Sigmoid colon (tissue), 7 donors: Measurements from ENCODE around the gene PHETA1. TPM values are rescaled to one million over a fixed set of nuclear protein-coding genes. Genes with fewer than 3 reads are reported as not detected.

Source experiments
- DNase-seq: peaks from one replicate; pipeline ENCODE4 v3.0.0-alpha.2; 2019
- H3K27ac ChIP-seq, 4 donors: fragments of 200-600 bp; sonication (generic); one replicate each; pipeline ENCODE4 v1.5.1; 2016 to 2019; ENCODE audit warnings: mild to moderate bottlenecking in 1 of 4
- H3K27me3 ChIP-seq, 3 donors: fragments of 200-600 bp; sonication (generic); one replicate each; pipeline ENCODE4 v1.5.1; 2019; ENCODE audit warnings: mild to moderate bottlenecking in 1 of 3
- H3K36me3 ChIP-seq, 4 donors: fragments of 200-600 bp; sonication (generic); one replicate each; pipeline ENCODE4 v1.5.1; 2016 to 2019
- H3K4me1 ChIP-seq, 4 donors: fragments of 200-600 bp; sonication (generic); one replicate each; pipeline ENCODE4 v1.5.1; 2017 to 2019
- H3K4me3 ChIP-seq, 4 donors: fragments of 200-600 bp; sonication (generic); one replicate each; pipeline ENCODE4 v1.5.1; 2017 to 2019; ENCODE audit warnings: mild to moderate bottlenecking in 2 of 4, moderate library complexity in 1 of 4
- H3K9me3 ChIP-seq, 4 donors: fragments of 200-600 bp in 3 of 4; sonication (generic) in 3 of 4; one replicate each; pipeline versions ENCODE4 v1.5.1 to v1.6.1; 2013 to 2019
- EP300 ChIP-seq, 4 donors: sonication (generic); formaldehyde crosslinking; IDR thresholded peaks; one replicate each; pipeline ENCODE4 v1.6.1; 2017; ENCODE audit warnings: antibody characterized with exemption in 4 of 4
- POLR2A ChIP-seq, 2 donors: fragments of 450-650 bp; IDR thresholded peaks; one replicate each; pipeline ENCODE4 v1.6.1; 2016; ENCODE audit warnings: antibody characterized with exemption in 2 of 2, mild to moderate bottlenecking in 2 of 2, moderate library complexity in 2 of 2
- POLR2AphosphoS5 ChIP-seq, 4 donors: sonication (generic); formaldehyde crosslinking; IDR thresholded peaks; one replicate each; pipeline ENCODE4 v1.6.1; 2017; ENCODE audit warnings: antibody characterized with exemption in 4 of 4
- WGBS, 2 donors: extraction: QIAGEN DNeasy Blood & Tissue Kit; methylation state at CpG; one replicate each; pipeline ENCODE4 v1.1.7; 2013; 5-methylcytosine and 5-hydroxymethylcytosine counted together
- intact Hi-C: fragments of 100-400 bp; cut with DNase I; formaldehyde crosslinking; loops from one replicate; pipeline ENCODE4 v1.15.1; 2023
- polyA plus RNA-seq, 3 donors: library from polyadenylated mRNA; stranded (reverse); fragments of 200-250 nt; gene quantifications; one replicate each; pipeline ENCODE4 v1.2.3, GENCODE V29; 2013
- total RNA-seq, 4 donors: library from RNA; depleted of rRNA; stranded (reverse); fragments of >200 nt; gene quantifications; one replicate each; pipeline ENCODE4 v1.1.0, GENCODE V29; 2016
- TF ChIP-seq, protein P1 (sequence below), 4 experiments: fragments of 450-650 bp in 3 of 4; fragments of 200-600 bp in 1 of 4; IDR thresholded peaks; one replicate each; pipeline ENCODE4 v1.5.1; 2016 to 2019; ENCODE audit warnings: antibody characterized with exemption in 4 of 4, mild to moderate bottlenecking in 3 of 4, moderate library complexity in 2 of 4
- donor health status: healthy with polysubstance abuse.
- donor health status: Bipolar disorder and iron deficiency.
- donor health status: healthy.

PHETA1 gene
- total and polyA plus RNA-seq, 7 donors, result 3.6 to 21.6 (median 6.1) TPM

DNA sequence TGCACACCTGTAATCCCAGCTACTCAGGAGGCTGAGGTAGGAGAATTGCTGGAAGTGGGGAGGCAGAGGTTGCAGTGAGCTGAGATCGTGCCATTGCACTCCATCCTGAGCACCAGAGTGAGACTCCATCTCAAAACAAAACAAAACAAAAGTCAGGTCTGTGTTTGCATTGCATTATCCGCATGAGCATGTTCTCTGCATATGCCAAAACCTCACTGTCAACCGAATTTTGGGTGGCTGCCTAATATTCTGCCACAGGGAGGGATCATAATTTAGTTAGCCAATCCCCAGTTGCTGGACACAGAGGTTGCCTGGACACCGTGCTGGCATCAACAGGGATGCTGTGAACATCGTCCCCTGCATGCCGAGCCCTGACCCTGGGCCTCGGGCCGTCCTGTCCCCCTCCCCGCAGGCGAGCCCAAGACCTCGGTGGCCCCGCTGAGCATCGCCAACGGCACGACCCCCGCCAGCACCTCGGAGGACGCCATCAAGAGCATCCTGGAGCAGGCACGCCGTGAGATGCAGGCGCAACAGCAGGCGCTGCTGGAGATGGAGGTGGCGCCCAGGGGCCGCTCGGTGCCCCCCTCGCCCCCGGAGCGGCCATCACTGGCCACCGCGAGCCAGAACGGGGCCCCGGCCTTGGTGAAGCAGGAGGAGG lies 49.2 kb downstream of the PHETA1 start:
- Histone ChIP-seq H3K9me3 (no peaks in the 10 kb centered on the region), H3K27me3 (peaks cover 0 to 7% (median 0%) of the 10 kb centered on the region in 3 donors), H3K4me1 (peaks cover 0 to 4% (median 0%) of the 10 kb centered on the region in 4 donors), H3K36me3 (no peaks in the 10 kb centered on the region), H3K27ac (no peak overlapping the region), H3K4me3 (no peak overlapping the region)
- TF ChIP-seq EP300 (IDR thresholded peaks at IDR 0.05), result no peak
- TF ChIP-seq POLR2A (IDR thresholded peaks at IDR 0.05), result no peak
- TF ChIP-seq, protein P1, sequence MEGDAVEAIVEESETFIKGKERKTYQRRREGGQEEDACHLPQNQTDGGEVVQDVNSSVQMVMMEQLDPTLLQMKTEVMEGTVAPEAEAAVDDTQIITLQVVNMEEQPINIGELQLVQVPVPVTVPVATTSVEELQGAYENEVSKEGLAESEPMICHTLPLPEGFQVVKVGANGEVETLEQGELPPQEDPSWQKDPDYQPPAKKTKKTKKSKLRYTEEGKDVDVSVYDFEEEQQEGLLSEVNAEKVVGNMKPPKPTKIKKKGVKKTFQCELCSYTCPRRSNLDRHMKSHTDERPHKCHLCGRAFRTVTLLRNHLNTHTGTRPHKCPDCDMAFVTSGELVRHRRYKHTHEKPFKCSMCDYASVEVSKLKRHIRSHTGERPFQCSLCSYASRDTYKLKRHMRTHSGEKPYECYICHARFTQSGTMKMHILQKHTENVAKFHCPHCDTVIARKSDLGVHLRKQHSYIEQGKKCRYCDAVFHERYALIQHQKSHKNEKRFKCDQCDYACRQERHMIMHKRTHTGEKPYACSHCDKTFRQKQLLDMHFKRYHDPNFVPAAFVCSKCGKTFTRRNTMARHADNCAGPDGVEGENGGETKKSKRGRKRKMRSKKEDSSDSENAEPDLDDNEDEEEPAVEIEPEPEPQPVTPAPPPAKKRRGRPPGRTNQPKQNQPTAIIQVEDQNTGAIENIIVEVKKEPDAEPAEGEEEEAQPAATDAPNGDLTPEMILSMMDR (IDR thresholded peaks at IDR 0.05), result no peak
- TF ChIP-seq POLR2AphosphoS5 (IDR thresholded peaks at IDR 0.05), result no peak
- 90 to 93% methylated on average over 32 of the region's 32 CpGs for WGBS, 2 donors
- no peak for DNase-seq
- intact Hi-C loops, result no loop called here

DNA sequence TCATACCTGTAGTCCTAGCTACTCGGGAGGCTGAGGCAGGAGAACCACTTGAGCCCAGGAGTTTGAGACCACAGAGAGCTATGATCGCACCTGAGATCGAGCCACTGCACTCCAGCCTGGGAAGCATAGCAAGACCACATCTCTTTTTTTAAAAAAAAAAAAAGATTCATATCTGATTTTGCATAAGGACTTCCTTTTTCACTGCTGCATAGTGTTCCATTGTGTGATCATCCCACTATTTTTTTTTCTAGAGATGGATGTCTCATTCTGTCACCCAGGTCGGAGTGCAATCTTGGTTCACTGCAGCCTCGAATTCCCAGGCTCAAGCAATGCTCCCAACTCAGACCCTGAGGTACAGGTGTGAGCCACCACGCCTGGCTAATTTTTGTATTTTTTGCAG lies 50.4 kb downstream of the PHETA1 start:
- DNase-seq, result no peak
- Histone ChIP-seq H3K27ac (no peak overlapping the region), H3K4me3 (no peak overlapping the region), H3K9me3 (no peaks in the 10 kb centered on the region), H3K36me3 (no peaks in the 10 kb centered on the region), H3K27me3 (peaks cover 0 to 15% (median 0%) of the 10 kb centered on the region in 3 donors), H3K4me1 (peaks cover 0 to 4% (median 0%) of the 10 kb centered on the region in 4 donors)
- 90 to 92% methylated on average over 6 of the region's 6 CpGs for WGBS, 2 donors
- intact Hi-C loops, result no loop called here
- TF ChIP-seq POLR2A (IDR thresholded peaks at IDR 0.05), result no peak
- no peak for TF ChIP-seq POLR2AphosphoS5 (IDR thresholded peaks at IDR 0.05)
- TF ChIP-seq, protein P1 (IDR thresholded peaks at IDR 0.05), result no peak
- no peak for TF ChIP-seq EP300 (IDR thresholded peaks at IDR 0.05)

DNA sequence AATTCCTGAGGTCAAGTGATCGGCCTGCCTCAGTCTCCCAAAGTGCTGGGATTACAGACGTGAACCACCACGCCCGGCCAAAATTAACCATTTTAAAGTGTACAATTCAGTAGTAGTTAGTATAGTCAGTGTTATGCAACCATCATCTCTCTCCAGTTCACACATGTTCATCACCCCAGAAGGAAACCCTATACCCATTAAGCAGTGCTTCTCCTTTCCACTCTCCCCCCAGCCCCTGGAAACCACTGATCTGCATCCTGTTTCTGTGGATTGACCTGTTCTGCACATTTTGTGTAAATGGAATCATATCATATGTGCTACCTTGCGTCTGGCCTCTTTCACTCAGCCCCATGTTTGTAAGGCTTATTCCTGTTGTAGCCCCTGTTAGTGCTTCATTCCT lies 52.2 kb downstream of the PHETA1 start:
- H3K9me3 ChIP-seq, result no peaks in the 10 kb centered on the region
- H3K27me3 ChIP-seq, result peaks cover 0 to 15% (median 0%) of the 10 kb centered on the region in 3 donors
- no peak for DNase-seq
- intact Hi-C loops, result no loop called here
- H3K4me1 ChIP-seq, result no peaks in the 10 kb centered on the region
- WGBS, 2 donors, result 70 to 87% methylated on average over 5 of the region's 5 CpGs
- no peak overlapping the region for H3K27ac ChIP-seq
- no peak overlapping the region for H3K4me3 ChIP-seq
- no peaks in the 10 kb centered on the region for H3K36me3 ChIP-seq
- TF ChIP-seq, protein P1 (IDR thresholded peaks at IDR 0.05), result no peak
- TF ChIP-seq EP300 (IDR thresholded peaks at IDR 0.05) (no peak), POLR2AphosphoS5 (IDR thresholded peaks at IDR 0.05) (no peak), POLR2A (IDR thresholded peaks at IDR 0.05) (no peak)

DNA sequence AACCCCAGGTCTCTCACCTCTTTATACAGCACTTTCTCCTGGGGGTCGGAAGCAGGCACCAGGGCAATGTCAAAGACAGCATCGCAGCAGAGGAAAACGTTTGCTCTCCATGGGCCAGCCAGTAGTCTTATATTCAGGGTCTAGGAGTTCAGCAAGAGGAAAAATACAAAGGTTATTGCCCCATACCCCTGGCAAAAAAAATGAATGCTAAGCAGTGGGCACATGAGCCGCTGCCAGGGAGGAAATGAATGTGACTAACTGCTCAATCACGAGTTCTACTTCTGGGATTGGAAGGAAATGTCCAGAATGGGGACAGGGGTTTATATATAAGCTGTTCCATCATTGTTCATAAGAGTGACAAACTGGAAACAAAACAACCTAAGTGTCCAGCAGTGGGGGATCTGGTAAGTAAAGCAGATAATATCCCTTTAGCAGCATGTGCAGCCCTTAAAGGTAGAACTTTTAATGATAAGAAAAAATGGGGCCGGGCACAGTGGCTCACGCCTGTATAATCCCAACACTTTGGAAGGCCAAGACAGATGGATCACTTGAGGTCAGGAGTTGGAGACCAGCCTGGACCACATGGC lies 53.8 kb downstream of the PHETA1 start:
- no peaks in the 10 kb centered on the region for H3K9me3 ChIP-seq
- no peak overlapping the region for H3K4me3 ChIP-seq
- H3K36me3 ChIP-seq, result no peaks in the 10 kb centered on the region
- H3K4me1 ChIP-seq, result no peaks in the 10 kb centered on the region
- no peak for DNase-seq
- TF ChIP-seq, protein P1 (IDR thresholded peaks at IDR 0.05), result no peak
- TF ChIP-seq POLR2AphosphoS5 (IDR thresholded peaks at IDR 0.05), result peak in 1 of 4 donors; percentile 43
- WGBS, 2 donors, result 63 to 74% methylated on average over 7 of the region's 7 CpGs
- peaks cover 0 to 23% (median 0%) of the 10 kb centered on the region in 3 donors for H3K27me3 ChIP-seq
- H3K27ac ChIP-seq, result peak overlapping the region in 1 of 4 donors; percentile 37
- intact Hi-C loops, result loop anchor here (2.0 kb wide), 1 partner anchor 290 kb away; no protein-coding TSS in a partner anchor
